ENCODE results near the gene CADM4.
"Not testable (repeated sequence)": the region's sequence is repeated elsewhere in the genome, so short reads cannot be mapped to it uniquely, and the experiment has no call there.

Gene CADM4

GRCh38 chr19:43683905-43684304 is 44.3 kb upstream of the CADM4 start:
- Histone ChIP-seq H3K18ac (ENCODE audit: low read length) (no peak overlapping the region), H3K27me3 (ENCODE audit: insufficient read depth, low read length) (no peaks in the 10 kb centered on the region), H4K91ac (ENCODE audit: low read depth, low read length) (no peak overlapping the region), H2AFZ (ENCODE audit: insufficient read depth, low read length, poor library complexity) (no peak overlapping the region), H3K4ac (ENCODE audit: low read depth, low read length) (no peak overlapping the region), H3K36me3 (ENCODE audit: control insufficient read depth in 1 of 2, insufficient read depth in 2 of 2, low read length in 2 of 2) (no peaks in the 10 kb centered on the region), H3K23ac (ENCODE audit: low read length) (no peak overlapping the region), H3K4me1 (ENCODE audit: control insufficient read depth in 1 of 2, insufficient read depth in 2 of 2, low read length in 2 of 2) (peaks cover 0 to 4% of the 10 kb centered on the region in 2 experiments), H3K9ac (ENCODE audit: low read length) (no peak overlapping the region), H2BK12ac (ENCODE audit: low read length) (no peak overlapping the region), H4K12ac (ENCODE audit: low read depth, low read length) (no peak overlapping the region), H2BK120ac (ENCODE audit: insufficient read depth, low read length, poor library complexity) (no peak overlapping the region), H3K79me1 (ENCODE audit: low read length) (no peaks in the 10 kb centered on the region), H3K79me2 (ENCODE audit: control insufficient read depth, insufficient read depth, low read length, poor library complexity) (no peaks in the 10 kb centered on the region), H3K14ac (ENCODE audit: low read length) (no peak overlapping the region), H4K8ac (ENCODE audit: low read depth, low read length) (no peak overlapping the region), H3K9me3 (ENCODE audit: insufficient read depth, low read depth, low read length) (no peaks in the 10 kb centered on the region), H3K4me2 (ENCODE audit: low read length) (no peak overlapping the region), H3K27ac (ENCODE audit: low read depth, low read length) (no peak overlapping the region), H2AK5ac (ENCODE audit: low read length) (no peak overlapping the region), H2BK5ac (ENCODE audit: low read depth, low read length, poor library complexity) (no peak overlapping the region), H3K4me3 (ENCODE audit: low read depth, low read length) (no peak overlapping the region)
- no CpG with 5 or more reads among the region's 2 CpGs for WGBS (ENCODE audit: extremely low coverage, insufficient coverage, insufficient read length)
- no peak for DNase-seq

- no CpG with 5 or more reads among the region's 11 CpGs for WGBS (ENCODE audit: extremely low coverage, insufficient coverage, insufficient read length)
- no peak overlapping the region for H2BK5ac ChIP-seq (ENCODE audit: low read depth, low read length, poor library complexity)
Observed at GRCh38 chr19:43682824-43683661, 43.4 kb upstream of the CADM4 start.

GRCh38 chr19:43682269-43682668 is 42.6 kb upstream of the CADM4 start:
- H2BK5ac ChIP-seq (ENCODE audit: low read depth, low read length, poor library complexity); H3K79me2 ChIP-seq (ENCODE audit: control insufficient read depth, insufficient read depth, low read length, poor library complexity); H3K9me3 ChIP-seq (ENCODE audit: insufficient read depth, low read depth, low read length); H2BK120ac ChIP-seq (ENCODE audit: insufficient read depth, low read length, poor library complexity); H4K8ac ChIP-seq (ENCODE audit: low read depth, low read length); DNase-seq; H4K12ac ChIP-seq (ENCODE audit: low read depth, low read length); H2AK5ac ChIP-seq (ENCODE audit: low read length); H3K18ac ChIP-seq (ENCODE audit: low read length); H3K4me2 ChIP-seq (ENCODE audit: low read length); H3K36me3 ChIP-seq (ENCODE audit: control insufficient read depth in 1 of 2, insufficient read depth in 2 of 2, low read length in 2 of 2); H3K27ac ChIP-seq (ENCODE audit: low read depth, low read length); H3K4me1 ChIP-seq (ENCODE audit: control insufficient read depth in 1 of 2, insufficient read depth in 2 of 2, low read length in 2 of 2); H3K4me3 ChIP-seq (ENCODE audit: low read depth, low read length); H3K4ac ChIP-seq (ENCODE audit: low read depth, low read length); H3K9ac ChIP-seq (ENCODE audit: low read length); H3K79me1 ChIP-seq (ENCODE audit: low read length); H3K14ac ChIP-seq (ENCODE audit: low read length); H2AFZ ChIP-seq (ENCODE audit: insufficient read depth, low read length, poor library complexity); H2BK12ac ChIP-seq (ENCODE audit: low read length); H3K23ac ChIP-seq (ENCODE audit: low read length); H4K91ac ChIP-seq (ENCODE audit: low read depth, low read length); H3K27me3 ChIP-seq (ENCODE audit: insufficient read depth, low read length): not testable (repeated sequence)
- no CpG with 5 or more reads among the region's 5 CpGs for WGBS (ENCODE audit: extremely low coverage, insufficient coverage, insufficient read length)

More at GRCh38 chr19:43682824-43683661, 43.4 kb upstream of the CADM4 start:
- no peak overlapping the region for H4K12ac ChIP-seq (ENCODE audit: low read depth, low read length)
- no peak overlapping the region for H3K4me3 ChIP-seq (ENCODE audit: low read depth, low read length)
- H3K18ac ChIP-seq (ENCODE audit: low read length) = no peak overlapping the region
- no peak overlapping the region for H3K9ac ChIP-seq (ENCODE audit: low read length)
- H3K4me2 ChIP-seq (ENCODE audit: low read length) = no peak overlapping the region
- peaks cover 0 to 4% of the 10 kb centered on the region in 2 experiments for H3K4me1 ChIP-seq (ENCODE audit: control insufficient read depth in 1 of 2, insufficient read depth in 2 of 2, low read length in 2 of 2)
- H3K27me3 ChIP-seq (ENCODE audit: insufficient read depth, low read length) = no peaks in the 10 kb centered on the region
- no peak overlapping the region for H3K27ac ChIP-seq (ENCODE audit: low read depth, low read length)
- H4K91ac ChIP-seq (ENCODE audit: low read depth, low read length) = no peak overlapping the region
- H3K23ac ChIP-seq (ENCODE audit: low read length) = no peak overlapping the region
- no peak overlapping the region for H3K14ac ChIP-seq (ENCODE audit: low read length)
- no peaks in the 10 kb centered on the region for H3K79me2 ChIP-seq (ENCODE audit: control insufficient read depth, insufficient read depth, low read length, poor library complexity)
- no peaks in the 10 kb centered on the region for H3K9me3 ChIP-seq (ENCODE audit: insufficient read depth, low read depth, low read length)
- H2AFZ ChIP-seq (ENCODE audit: insufficient read depth, low read length, poor library complexity) = no peak overlapping the region
- H3K4ac ChIP-seq (ENCODE audit: low read depth, low read length) = no peak overlapping the region
- no peak overlapping the region for H2AK5ac ChIP-seq (ENCODE audit: low read length)
- no peak for DNase-seq
- H3K79me1 ChIP-seq (ENCODE audit: low read length) = no peaks in the 10 kb centered on the region
- H2BK12ac ChIP-seq (ENCODE audit: low read length) = no peak overlapping the region
- H4K8ac ChIP-seq (ENCODE audit: low read depth, low read length) = no peak overlapping the region
- H3K36me3 ChIP-seq (ENCODE audit: control insufficient read depth in 1 of 2, insufficient read depth in 2 of 2, low read length in 2 of 2) = no peaks in the 10 kb centered on the region
- no peak overlapping the region for H2BK120ac ChIP-seq (ENCODE audit: insufficient read depth, low read length, poor library complexity)

GRCh38 chr19:43681821-43682220 is 42.2 kb upstream of the CADM4 start:
- Histone ChIP-seq H2BK5ac (ENCODE audit: low read depth, low read length, poor library complexity) (no peak overlapping the region), H3K36me3 (ENCODE audit: control insufficient read depth in 1 of 2, insufficient read depth in 2 of 2, low read length in 2 of 2) (no peaks in the 10 kb centered on the region), H3K79me2 (ENCODE audit: control insufficient read depth, insufficient read depth, low read length, poor library complexity) (no peaks in the 10 kb centered on the region), H3K4ac (ENCODE audit: low read depth, low read length) (no peak overlapping the region), H3K79me1 (ENCODE audit: low read length) (no peaks in the 10 kb centered on the region), H3K4me2 (ENCODE audit: low read length) (no peak overlapping the region), H2BK12ac (ENCODE audit: low read length) (no peak overlapping the region), H2AK5ac (ENCODE audit: low read length) (no peak overlapping the region), H3K4me3 (ENCODE audit: low read depth, low read length) (no peak overlapping the region), H4K12ac (ENCODE audit: low read depth, low read length) (no peak overlapping the region), H3K9me3 (ENCODE audit: insufficient read depth, low read depth, low read length) (no peaks in the 10 kb centered on the region), H3K4me1 (ENCODE audit: control insufficient read depth in 1 of 2, insufficient read depth in 2 of 2, low read length in 2 of 2) (no peaks in the 10 kb centered on the region), H3K9ac (ENCODE audit: low read length) (no peak overlapping the region), H3K27me3 (ENCODE audit: insufficient read depth, low read length) (no peaks in the 10 kb centered on the region), H3K14ac (ENCODE audit: low read length) (no peak overlapping the region), H3K18ac (ENCODE audit: low read length) (no peak overlapping the region), H3K23ac (ENCODE audit: low read length) (no peak overlapping the region), H2AFZ (ENCODE audit: insufficient read depth, low read length, poor library complexity) (no peak overlapping the region), H4K91ac (ENCODE audit: low read depth, low read length) (no peak overlapping the region), H4K8ac (ENCODE audit: low read depth, low read length) (no peak overlapping the region), H2BK120ac (ENCODE audit: insufficient read depth, low read length, poor library complexity) (no peak overlapping the region), H3K27ac (ENCODE audit: low read depth, low read length) (no peak overlapping the region)
- no CpG with 5 or more reads among the region's 5 CpGs for WGBS (ENCODE audit: extremely low coverage, insufficient coverage, insufficient read length)
- DNase-seq = peak in 1 of 2 donors; percentile 13

Measured in trophoblast cell (in vitro differentiated cells and primary cell).